IMR-90 (cell line): ENCODE measurements around the gene ADAMTSL5.

Experiments
- POLR2A ChIP-seq: IDR thresholded peaks from 2 replicates; pipeline ENCODE4 v1.6.1; 2012; ENCODE audit warnings: mild to moderate bottlenecking, low read depth, low read length
- RCOR1 ChIP-seq: IDR thresholded peaks from 2 replicates; pipeline ENCODE4 v1.6.1; 2012; ENCODE audit warnings: mild to moderate bottlenecking, low read length, improper control_type of control experiment; ENCODE audit not compliant: insufficient replicate concordance
- RFX5 ChIP-seq: IDR thresholded peaks from 2 replicates; pipeline ENCODE4 v1.8.0; 2012; ENCODE audit warnings: low read depth, mild to moderate bottlenecking, low read length, moderate library complexity
- TF ChIP-seq, protein P1 (sequence below): conservative IDR thresholded peaks from 2 replicates; pipeline ENCODE4 v1.5.1; 2012; ENCODE audit warnings: mild to moderate bottlenecking, low read depth, low read length, improper control_type of control experiment

DNA sequence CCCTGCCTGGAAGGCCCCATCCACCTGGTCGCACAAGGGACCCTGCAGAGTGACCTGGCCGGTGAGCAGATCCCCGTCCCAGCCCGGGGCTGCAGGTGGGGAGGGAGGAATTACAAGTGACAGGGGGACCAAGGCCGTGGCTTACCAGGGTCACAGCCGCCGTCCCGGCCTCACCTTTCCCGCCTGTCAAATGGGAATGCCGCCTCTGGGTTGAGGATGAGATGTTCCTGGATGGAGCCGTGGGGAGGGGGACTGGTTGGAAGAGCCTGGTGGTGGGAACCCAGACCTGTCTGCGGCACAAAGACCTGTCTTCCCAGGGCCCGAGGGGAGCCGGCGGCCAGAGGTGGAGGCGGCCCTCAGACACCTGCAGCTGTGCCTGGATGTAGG lies 16.6 kb upstream of the ADAMTSL5 start:
- TF ChIP-seq, protein P1, sequence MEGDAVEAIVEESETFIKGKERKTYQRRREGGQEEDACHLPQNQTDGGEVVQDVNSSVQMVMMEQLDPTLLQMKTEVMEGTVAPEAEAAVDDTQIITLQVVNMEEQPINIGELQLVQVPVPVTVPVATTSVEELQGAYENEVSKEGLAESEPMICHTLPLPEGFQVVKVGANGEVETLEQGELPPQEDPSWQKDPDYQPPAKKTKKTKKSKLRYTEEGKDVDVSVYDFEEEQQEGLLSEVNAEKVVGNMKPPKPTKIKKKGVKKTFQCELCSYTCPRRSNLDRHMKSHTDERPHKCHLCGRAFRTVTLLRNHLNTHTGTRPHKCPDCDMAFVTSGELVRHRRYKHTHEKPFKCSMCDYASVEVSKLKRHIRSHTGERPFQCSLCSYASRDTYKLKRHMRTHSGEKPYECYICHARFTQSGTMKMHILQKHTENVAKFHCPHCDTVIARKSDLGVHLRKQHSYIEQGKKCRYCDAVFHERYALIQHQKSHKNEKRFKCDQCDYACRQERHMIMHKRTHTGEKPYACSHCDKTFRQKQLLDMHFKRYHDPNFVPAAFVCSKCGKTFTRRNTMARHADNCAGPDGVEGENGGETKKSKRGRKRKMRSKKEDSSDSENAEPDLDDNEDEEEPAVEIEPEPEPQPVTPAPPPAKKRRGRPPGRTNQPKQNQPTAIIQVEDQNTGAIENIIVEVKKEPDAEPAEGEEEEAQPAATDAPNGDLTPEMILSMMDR = no peak
- TF ChIP-seq POLR2A = no peak
- TF ChIP-seq RCOR1 = no peak
- no peak for TF ChIP-seq RFX5
